K562 (cell line): Measurements from ENCODE around the gene CCDC87. TPM values are rescaled to one million over a fixed set of nuclear protein-coding genes. Genes with fewer than 3 reads are reported as not detected.

ENCODE experiments used
- ATAC-seq: fragments of 200-7000 bp; cut with Tn5 transposase; 3 replicates; pipeline ENCODE4 v1.9.1; 2020; ENCODE audit warnings: moderate library complexity
- BruUV-seq: library from RNA; stranded (reverse); fragments of 400-500 nt; replicated peaks from 2 replicates; lab custom pipeline; 2021; lab: Mats Ljungman, UMichigan
- CTCF ChIA-PET: fragments of 300-600 bp; formaldehyde crosslinking; extraction: SDS; loops from one replicate; lab custom pipeline; 2021; ENCODE audit warnings: low intra/inter-chr PET ratio; lab: Yijun Ruan, JAX
- POLR2A ChIA-PET: fragments of 300-600, 350-650 bp; sonication (Branson Sonifier 250); formaldehyde crosslinking; extraction: SDS; loops from one replicate; lab custom pipeline; 2021; ENCODE audit warnings: antibody characterized with exemption, inconsistent platforms; lab: Yijun Ruan, JAX
- DNase-seq, 4 experiments: peaks; one replicate each; pipeline versions ENCODE4 v3.0.0 to v3.0.0-alpha.2; 2011 to 2018; ENCODE audit warnings: low spot score in 3 of 4, mixed read lengths in 3 of 4; ENCODE audit errors: extremely low read depth in 1 of 4
- FAIRE-seq: peaks from 2 replicates; lab custom pipeline; 2011; peaks lifted over from hg19 to GRCh38; lab: Jason Lieb, UNC
- H2AFZ ChIP-seq: 2 replicates; pipeline ENCODE4 v1.6.0; 2011; ENCODE audit warnings: low read depth, low read length, control low read depth, inconsistent platforms
- H3K27ac ChIP-seq: fragments of 200-600 bp; 3 replicates; pipeline ENCODE4 v1.8.0; 2011; ENCODE audit warnings: low read depth, mild to moderate bottlenecking, control low read depth, inconsistent platforms, low read length, moderate library complexity, mixed read lengths; ENCODE audit errors: extremely low read depth
- H3K27me3 ChIP-seq, 2 experiments: fragments of 300-600 bp in 1 of 2; 2 replicates in 1 of 2; 3 replicates in 1 of 2; pipeline versions ENCODE4 v1.6.0 to v1.8.0; 2011; ENCODE audit warnings: inconsistent platforms in 2 of 2, low read length in 2 of 2, mild to moderate bottlenecking in 1 of 2, mixed read lengths in 1 of 2, moderate library complexity in 1 of 2; ENCODE audit not compliant: control insufficient read depth in 2 of 2, insufficient read depth in 2 of 2
- H3K36me3 ChIP-seq: fragments of 300-600 bp; 3 replicates; pipeline ENCODE4 v1.8.0; 2011; ENCODE audit warnings: mild to moderate bottlenecking, low read length, inconsistent platforms; ENCODE audit not compliant: control insufficient read depth, insufficient read depth
- H3K4me1 ChIP-seq, 2 experiments: fragments of 200-600 bp in 1 of 2; replicated peaks in 1 of 2; 2 replicates in 1 of 2; 3 replicates in 1 of 2; pipeline versions ENCODE4 v1.5.1 to v1.8.0; 2011; ENCODE audit warnings: inconsistent platforms in 2 of 2, low read length in 2 of 2, mild to moderate bottlenecking in 1 of 2, mixed read lengths in 1 of 2, moderate library complexity in 1 of 2; ENCODE audit not compliant: control insufficient read depth in 2 of 2, insufficient read depth in 2 of 2
- H3K4me2 ChIP-seq: 2 replicates; pipeline ENCODE4 v1.6.1; 2011; ENCODE audit warnings: low read length, control low read depth, inconsistent platforms, mixed read lengths; ENCODE audit not compliant: insufficient read depth
- H3K4me3 ChIP-seq: fragments of 200-600 bp; sonication (generic), shearing (Covaris generic); 2 replicates; pipeline ENCODE4 v1.5.1; 2016; ENCODE audit warnings: control low read depth, inconsistent platforms
- H3K79me2 ChIP-seq: fragments of 200-600 bp; 3 replicates; pipeline ENCODE4 v1.8.0; 2011; ENCODE audit warnings: low read length, inconsistent platforms; ENCODE audit not compliant: control insufficient read depth, insufficient read depth
- H3K9ac ChIP-seq, 2 experiments: 2 replicates each; pipeline versions ENCODE4 v1.6.0 to v1.6.1; 2011; ENCODE audit warnings: low read depth in 2 of 2, low read length in 2 of 2, control low read depth in 1 of 2, inconsistent platforms in 1 of 2, mild to moderate bottlenecking in 1 of 2, mixed read lengths in 1 of 2; ENCODE audit not compliant: insufficient read depth in 1 of 2
- H3K9me1 ChIP-seq: one replicate; pipeline ENCODE4 v1.6.0; 2011; ENCODE audit warnings: inconsistent platforms, mild to moderate bottlenecking, low read length, moderate library complexity; ENCODE audit not compliant: control insufficient read depth, insufficient read depth
- H3K9me3 ChIP-seq: replicated peaks from 2 replicates; pipeline ENCODE4 v1.5.1; 2011; ENCODE audit warnings: low read depth, low read length, inconsistent platforms; ENCODE audit not compliant: control insufficient read depth, insufficient read depth
- H4K20me1 ChIP-seq: replicated peaks from 2 replicates; pipeline ENCODE4 v1.6.1; 2011; ENCODE audit warnings: low read length, inconsistent platforms, mixed read lengths; ENCODE audit not compliant: control insufficient read depth, insufficient read depth
- DEAF1 ChIP-seq: fragments of 450-650 bp; formaldehyde crosslinking; IDR thresholded peaks from 2 replicates; pipeline ENCODE4 v1.4.0; 2020; ENCODE audit warnings: mild to moderate bottlenecking, moderate library complexity
- ELF2 ChIP-seq: fragments of 250-450 bp; sonication (Bioruptor Pico); IDR thresholded peaks from 2 replicates; pipeline ENCODE4 v1.5.0; 2021; ENCODE audit warnings: mild to moderate bottlenecking
- HNRNPK ChIP-seq: fragments of 200-400 bp; formaldehyde crosslinking; IDR thresholded peaks from one replicate; pipeline ENCODE4 v1.6.1; 2018; ENCODE audit warnings: mild to moderate bottlenecking, low read depth, low read length; ENCODE audit not compliant: poor library complexity, severe bottlenecking
- MBD2 ChIP-seq: sonication (generic); IDR thresholded peaks from 2 replicates; pipeline ENCODE4 v1.6.1; 2016; ENCODE audit warnings: low read depth, borderline replicate concordance
- PRMT5 ChIP-seq: sonication (generic); formaldehyde crosslinking; IDR thresholded peaks from 2 replicates; pipeline ENCODE4 v1.5.0; 2020; ENCODE audit warnings: missing genetic modification reagents
- SUPT5H ChIP-seq: fragments of 450-650 bp; IDR thresholded peaks from 2 replicates; pipeline ENCODE4 v1.6.1; 2016
- ZNF232 ChIP-seq: sonication (generic); formaldehyde crosslinking; IDR thresholded peaks from 2 replicates; pipeline ENCODE4 v1.8.0; 2022; ENCODE audit warnings: mild to moderate bottlenecking, missing genetic modification reagents
- WGBS: fragments of 100-300 bp; shearing (Covaris generic); methylation state at CpG from one replicate; pipeline ENCODE4 v1.1.6; 2016; ENCODE audit warnings: low coverage, mixed read lengths; ENCODE audit not compliant: insufficient coverage; ENCODE audit errors: missing lambda C conversion rate; 5-methylcytosine and 5-hydroxymethylcytosine counted together
- in situ Hi-C: fragments of 300-500 bp; cut with MboI; formaldehyde crosslinking; loops from 4 replicates; pipeline ENCODE4 v1.15.0; 2018; ENCODE audit warnings: inconsistent platforms, mixed read lengths
- intact Hi-C: fragments of 100-400 bp; cut with micrococcal nuclease; formaldehyde crosslinking; loops from 2 replicates; pipeline ENCODE4 v1.14.2; 2022
- polyA plus RNA-seq, 8 experiments: library from polyadenylated mRNA; depleted of rRNA in 4 of 8; stranded (reverse) in 5 of 8; unstranded in 3 of 8; fragments of >200 nt; fragmentation: Nextera tagmentation in 2 of 8; fragmentation: Illumina TruSeq in 1 of 8; extraction: Ambion mirVana in 2 of 8; extraction: Trizol in 1 of 8; gene quantifications; 2 replicates each; pipeline versions ENCODE4 v1.2.1 to v1.2.3, GENCODE V29; 2011 to 2014; ENCODE audit warnings: inconsistent platforms in 1 of 8, missing spikeins in 1 of 8
- total RNA-seq, 7 experiments: library from RNA; depleted of rRNA in 6 of 7; stranded (reverse); fragments of >200 nt in 6 of 7; fragmentation: Illumina TruSeq in 2 of 7; extraction: Trizol in 2 of 7; gene quantifications; 2 replicates each; pipeline versions ENCODE4 v1.2.1 to v1.2.3, GENCODE V29; 2011 to 2021; ENCODE audit warnings: low replicate concordance in 1 of 7
- TF ChIP-seq, protein P1 (sequence below): sonication (generic); formaldehyde crosslinking; IDR thresholded peaks from 2 replicates; pipeline ENCODE4 v1.9.0; 2022; ENCODE audit warnings: mild to moderate bottlenecking, missing genetic modification reagents
- TF ChIP-seq, protein P2 (sequence below): sonication (generic); formaldehyde crosslinking; IDR thresholded peaks from 2 replicates; pipeline ENCODE4 v1.8.1; 2022; ENCODE audit warnings: missing genetic modification reagents
- TF ChIP-seq, protein P3 (sequence below): fragments of 450-650 bp; IDR thresholded peaks from 2 replicates; pipeline ENCODE4 v1.6.1; 2016; ENCODE audit warnings: antibody characterized with exemption

CCDC87 gene
- total and polyA plus RNA-seq, 9 of the 15 experiments (the other 6 are each of a cell fraction or from before 2014, with no cell fraction given), result 0.03 to 0.44 (median 0.15) TPM; not detected in 1

DNA sequence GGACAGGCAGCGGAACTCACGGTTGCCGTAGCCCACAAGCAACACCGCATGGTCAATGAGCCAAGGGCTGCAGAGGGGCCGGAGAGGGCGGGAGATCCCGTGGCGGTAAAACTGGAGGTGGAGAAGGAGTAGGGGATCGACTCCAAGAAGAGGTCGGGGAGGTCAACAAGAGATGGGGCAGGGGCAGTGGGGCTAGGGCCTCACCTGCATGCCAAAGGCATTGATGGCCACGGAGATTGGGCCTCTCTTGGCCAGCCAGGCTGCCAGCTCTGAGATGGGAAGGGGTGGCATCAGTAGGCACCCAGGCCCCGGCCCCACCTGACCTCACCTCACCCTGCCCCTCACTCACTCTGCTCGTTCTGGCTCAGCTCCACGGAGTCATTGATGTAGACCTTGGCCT lies 28.3 kb downstream of the CCDC87 start:
- CTCF ChIA-PET, result no interaction called here
- Histone ChIP-seq H3K79me2 (no peaks in the 10 kb centered on the region), H3K36me3 (no peaks in the 10 kb centered on the region), H3K4me1 (peaks cover 11 to 36% of the 10 kb centered on the region in 2 experiments; a peak in 4 of 5 replicates), H3K27ac (no peak overlapping the region), H2AFZ (no peak overlapping the region), H3K27me3 (peaks cover 0 to 10% of the 10 kb centered on the region in 2 experiments; a peak in 2 of 5 replicates), H3K9me3 (no peaks in the 10 kb centered on the region), H3K4me3 (no peak overlapping the region)
- intact Hi-C loops, result no loop called here
- ATAC-seq (no peak), FAIRE-seq (no peak)
- 32% methylated on average over 14 of the region's 14 CpGs for whole genome bisulfite sequencing
- BruUV-seq, result no TSS peak
- TF ChIP-seq MBD2, result no peak
- TF ChIP-seq, all 486 proteins: peak for 0
- Histone ChIP-seq H3K4me2 (no peak overlapping the region), H3K9ac (peak overlapping the region in 1 of 2 experiments; percentile 27; a peak in 1 of 4 replicates), H4K20me1 (no peaks in the 10 kb centered on the region), H3K9me1 (no peaks in the 10 kb centered on the region)
- in situ Hi-C loops, result no loop called here
- DNase-seq, result no peak
- POLR2A ChIA-PET, result interaction anchor here (0.9 to 1.1 kb wide), 2 partner anchors 9 to 11 kb away, joined by 3 read pairs; no protein-coding TSS in a partner anchor

DNA sequence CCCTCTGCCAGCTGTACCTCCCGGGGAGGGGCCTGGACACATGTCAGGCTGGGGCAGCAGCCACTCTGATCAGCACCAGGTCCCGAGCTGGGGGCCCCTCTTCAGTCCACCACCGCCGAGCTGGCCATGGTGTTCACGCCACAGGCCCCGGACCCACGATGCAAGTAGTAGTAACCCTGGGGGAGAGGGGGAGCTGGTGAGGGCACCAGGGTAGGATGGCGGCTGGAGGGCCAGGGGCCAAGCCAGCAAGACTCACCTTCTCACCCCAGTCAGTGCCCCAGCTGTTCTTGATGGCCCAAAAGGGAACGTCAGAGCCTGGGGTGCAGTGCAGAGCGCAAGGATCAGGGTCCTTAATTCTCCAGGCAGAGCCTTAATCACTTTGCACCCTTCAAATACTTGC lies 29.0 kb downstream of the CCDC87 start:
- Histone ChIP-seq H3K27ac (no peak overlapping the region), H3K9ac (0 out of 4 replicates have a peak overlapping the region, but pooled peaks of 1 of the 2 experiments have one; percentile 11), H3K4me3 (no peak overlapping the region), H4K20me1 (no peaks in the 10 kb centered on the region), H3K79me2 (no peaks in the 10 kb centered on the region), H3K4me1 (peaks cover 15 to 43% of the 10 kb centered on the region in 2 experiments; a peak in 4 of 5 replicates), H3K4me2 (no peak overlapping the region), H3K9me3 (no peaks in the 10 kb centered on the region), H3K36me3 (no peaks in the 10 kb centered on the region), H2AFZ (no peak overlapping the region), H3K27me3 (peaks cover 0 to 10% of the 10 kb centered on the region in 2 experiments; a peak in 2 of 5 replicates), H3K9me1 (no peaks in the 10 kb centered on the region)
- ATAC-seq, result no peak
- in situ Hi-C loops, result no loop called here
- intact Hi-C loops, result no loop called here
- ChIA-PET CTCF (no interaction called here), POLR2A (interaction anchor here (0.8 to 1.2 kb wide), 2 partner anchors 15 to 329 kb away, joined by 4 read pairs; no protein-coding TSS in a partner anchor)
- FAIRE-seq, result no peak
- WGBS, result 51% methylated on average over 8 of the region's 10 CpGs
- BruUV-seq, result no TSS peak
- DNase-seq, result no peak
- TF ChIP-seq, protein P1, sequence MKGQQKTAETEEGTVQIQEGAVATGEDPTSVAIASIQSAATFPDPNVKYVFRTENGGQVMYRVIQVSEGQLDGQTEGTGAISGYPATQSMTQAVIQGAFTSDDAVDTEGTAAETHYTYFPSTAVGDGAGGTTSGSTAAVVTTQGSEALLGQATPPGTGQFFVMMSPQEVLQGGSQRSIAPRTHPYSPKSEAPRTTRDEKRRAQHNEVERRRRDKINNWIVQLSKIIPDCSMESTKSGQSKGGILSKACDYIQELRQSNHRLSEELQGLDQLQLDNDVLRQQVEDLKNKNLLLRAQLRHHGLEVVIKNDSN (CRISPR knock-in tag), result no peak
- no peak for TF ChIP-seq ZNF232 (CRISPR knock-in tag)
- TF ChIP-seq, protein P2, sequence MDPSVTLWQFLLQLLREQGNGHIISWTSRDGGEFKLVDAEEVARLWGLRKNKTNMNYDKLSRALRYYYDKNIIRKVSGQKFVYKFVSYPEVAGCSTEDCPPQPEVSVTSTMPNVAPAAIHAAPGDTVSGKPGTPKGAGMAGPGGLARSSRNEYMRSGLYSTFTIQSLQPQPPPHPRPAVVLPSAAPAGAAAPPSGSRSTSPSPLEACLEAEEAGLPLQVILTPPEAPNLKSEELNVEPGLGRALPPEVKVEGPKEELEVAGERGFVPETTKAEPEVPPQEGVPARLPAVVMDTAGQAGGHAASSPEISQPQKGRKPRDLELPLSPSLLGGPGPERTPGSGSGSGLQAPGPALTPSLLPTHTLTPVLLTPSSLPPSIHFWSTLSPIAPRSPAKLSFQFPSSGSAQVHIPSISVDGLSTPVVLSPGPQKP, result no peak
- TF ChIP-seq, protein P3, sequence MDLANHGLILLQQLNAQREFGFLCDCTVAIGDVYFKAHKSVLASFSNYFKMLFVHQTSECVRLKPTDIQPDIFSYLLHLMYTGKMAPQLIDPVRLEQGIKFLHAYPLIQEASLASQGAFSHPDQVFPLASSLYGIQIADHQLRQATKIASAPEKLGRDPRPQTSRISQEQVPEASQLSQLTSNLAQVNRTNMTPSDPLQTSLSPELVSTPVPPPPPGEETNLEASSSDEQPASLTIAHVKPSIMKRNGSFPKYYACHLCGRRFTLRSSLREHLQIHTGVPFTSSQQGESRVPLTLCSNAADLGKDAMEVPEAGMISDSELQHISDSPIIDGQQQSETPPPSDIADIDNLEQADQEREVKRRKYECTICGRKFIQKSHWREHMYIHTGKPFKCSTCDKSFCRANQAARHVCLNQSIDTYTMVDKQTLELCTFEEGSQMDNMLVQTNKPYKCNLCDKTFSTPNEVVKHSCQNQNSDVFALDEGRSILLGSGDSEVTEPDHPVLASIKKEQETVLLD, result no peak
- no peak for TF ChIP-seq PRMT5
- no peak for TF ChIP-seq HNRNPK
- no peak for TF ChIP-seq DEAF1
- TF ChIP-seq SUPT5H, result no peak
- TF ChIP-seq ELF2 (CRISPR knock-in tag), result no peak
